GM12878 (cell line): ENCODE data around the gene RBMS1. TPM values are rescaled to one million over a fixed set of nuclear protein-coding genes. Genes with fewer than 3 reads are reported as not detected.

Experiments used
- ATAC-seq: fragments of 200-7000 bp; cut with Tn5 transposase; 3 replicates; pipeline ENCODE4 v1.9.1; 2020; ENCODE audit warnings: mild to moderate bottlenecking, moderate library complexity
- BruUV-seq: library from RNA; stranded (reverse); fragments of 400-500 nt; replicated peaks from 2 replicates; lab custom pipeline; 2021; lab: Mats Ljungman, UMichigan
- CTCF ChIA-PET: fragments of 300-600 bp; sonication (Branson Sonifier 250); formaldehyde crosslinking; extraction: SDS; loops from one replicate; lab custom pipeline; 2021; ENCODE audit warnings: inconsistent platforms; lab: Yijun Ruan, JAX
- POLR2A ChIA-PET: fragments of 350-600 bp; formaldehyde crosslinking; extraction: SDS; loops from one replicate; lab custom pipeline; 2021; ENCODE audit warnings: inconsistent platforms; lab: Charles Lee
- RAD21 ChIA-PET: fragments of 300-600 bp; sonication (Branson Sonifier 250); formaldehyde crosslinking; loops from one replicate; lab custom pipeline; 2023; ENCODE audit warnings: antibody characterized with exemption; ENCODE audit not compliant: unreplicated experiment; lab: Charles Lee
- SMC1A ChIA-PET: fragments of 300-600 bp; sonication (Branson Sonifier 250); formaldehyde crosslinking; loops from one replicate; lab custom pipeline; 2023; ENCODE audit not compliant: unreplicated experiment, uncharacterized antibody; lab: Charles Lee
- DNase-seq: peaks from one replicate; pipeline ENCODE4 v3.0.0-alpha.2; 2011; ENCODE audit warnings: low read depth, low spot score
- FAIRE-seq: peaks from 3 replicates; lab custom pipeline; 2011; peaks lifted over from hg19 to GRCh38; lab: Jason Lieb, UNC
- H2AFZ ChIP-seq: 2 replicates; pipeline ENCODE4 v1.6.0; 2011; ENCODE audit warnings: low read depth, low read length, control low read depth; ENCODE audit not compliant: control insufficient read depth
- H3K27ac ChIP-seq: 2 replicates; pipeline ENCODE4 v1.5.1; 2011; ENCODE audit warnings: control low read depth; ENCODE audit not compliant: control insufficient read depth, insufficient read depth
- H3K27me3 ChIP-seq, 2 experiments: replicated peaks in 1 of 2; 2 replicates each; pipeline versions ENCODE4 v1.6.0 to v1.6.1; 2011; ENCODE audit warnings: low read length in 1 of 2; ENCODE audit not compliant: control insufficient read depth in 2 of 2, insufficient read depth in 2 of 2
- H3K36me3 ChIP-seq, 2 experiments: 2 replicates each; pipeline ENCODE4 v1.5.1; 2011; ENCODE audit warnings: low read length in 1 of 2; ENCODE audit not compliant: control insufficient read depth in 2 of 2, insufficient read depth in 2 of 2
- H3K4me1 ChIP-seq: 2 replicates; pipeline ENCODE4 v1.6.1; 2011; ENCODE audit warnings: mild to moderate bottlenecking, low read length, moderate library complexity, mixed read lengths; ENCODE audit not compliant: control insufficient read depth, insufficient read depth
- H3K4me2 ChIP-seq: 2 replicates; pipeline ENCODE4 v1.6.0; 2011; ENCODE audit warnings: control low read depth; ENCODE audit not compliant: control insufficient read depth, insufficient read depth
- H3K4me3 ChIP-seq: fragments of 200-600 bp; sonication (generic); 2 replicates; pipeline ENCODE4 v1.5.1; 2016
- H3K79me2 ChIP-seq: 2 replicates; pipeline ENCODE4 v1.6.0; 2011; ENCODE audit warnings: low read length; ENCODE audit not compliant: control insufficient read depth, insufficient read depth
- H3K9ac ChIP-seq: 2 replicates; pipeline ENCODE4 v1.8.0; 2011; ENCODE audit warnings: low read length, control low read depth, mixed read lengths; ENCODE audit not compliant: control insufficient read depth, insufficient read depth
- H3K9me3 ChIP-seq: replicated peaks from 3 replicates; pipeline ENCODE4 v1.5.1; 2011; ENCODE audit warnings: mild to moderate bottlenecking, low read length; ENCODE audit not compliant: control insufficient read depth, insufficient read depth
- H4K20me1 ChIP-seq: 2 replicates; pipeline ENCODE4 v1.6.0; 2011; ENCODE audit not compliant: control insufficient read depth, insufficient read depth
- EZH2 ChIP-seq: IDR thresholded peaks from 2 replicates; pipeline ENCODE4 v1.6.1; 2012; ENCODE audit warnings: low read depth, mild to moderate bottlenecking, control low read depth, inconsistent platforms, low read length, borderline replicate concordance; ENCODE audit not compliant: control insufficient read depth
- SKIL ChIP-seq: fragments of 450-650 bp; IDR thresholded peaks from 2 replicates; pipeline ENCODE4 v1.6.1; 2017; ENCODE audit warnings: mild to moderate bottlenecking, low read depth, inconsistent platforms; ENCODE audit not compliant: poor library complexity, severe bottlenecking
- SP1 ChIP-seq: IDR thresholded peaks from one replicate; pipeline ENCODE4 v1.6.1; 2011; ENCODE audit warnings: low read depth, low read length
- USF2 ChIP-seq: IDR thresholded peaks from 2 replicates; pipeline ENCODE4 v1.6.1; 2011; ENCODE audit warnings: low read depth, low read length, improper control_type of control experiment, borderline replicate concordance
- WGBS: methylation state at CpG from one replicate; pipeline ENCODE4 v1.1.6; 2016; ENCODE audit warnings: low lambda C conversion rate; ENCODE audit not compliant: insufficient replicate concordance, insufficient coverage; ENCODE audit errors: missing lambda C conversion rate; 5-methylcytosine and 5-hydroxymethylcytosine counted together
- in situ Hi-C: fragments of 300-500 bp; cut with MboI; formaldehyde crosslinking; loops from 9 replicates; pipeline ENCODE4 v1.14.3; 2018; ENCODE audit warnings: mixed read lengths
- intact Hi-C: fragments of 100-400 bp; cut with micrococcal nuclease; formaldehyde crosslinking; loops from one replicate; pipeline ENCODE4 v1.14.2; 2022; ENCODE audit not compliant: unreplicated experiment
- polyA plus RNA-seq, 11 experiments: library from polyadenylated mRNA; depleted of rRNA in 4 of 11; unstranded in 6 of 11; stranded (reverse) in 5 of 11; fragments of >200 nt; fragmentation: Nextera tagmentation in 4 of 11; fragmentation: Illumina TruSeq in 1 of 11; extraction: Ambion mirVana in 4 of 11; extraction: Trizol in 1 of 11; gene quantifications; 1 replicate in 1 of 11; 2 replicates in 10 of 11; pipeline versions ENCODE4 v1.2.1 to v1.2.3, GENCODE V29; 2011 to 2016; ENCODE audit warnings: inconsistent platforms in 2 of 11, missing spikeins in 2 of 11, low read depth in 1 of 11
- total RNA-seq, 4 experiments: library from RNA; depleted of rRNA in 3 of 4; stranded (reverse); fragments of >200 nt in 3 of 4; fragmentation: Illumina TruSeq in 1 of 4; extraction: Trizol in 1 of 4; gene quantifications; 2 replicates each; pipeline versions ENCODE4 v1.2.1 to v1.2.3, GENCODE V29; 2013 to 2021

The RBMS1 gene
- total and polyA plus RNA-seq, 10 of the 15 experiments (the other 5 are each of a cell fraction or from before 2014, with no cell fraction given), result 0.04 to 0.31 (median 0.17) TPM; not detected in 1

DNA sequence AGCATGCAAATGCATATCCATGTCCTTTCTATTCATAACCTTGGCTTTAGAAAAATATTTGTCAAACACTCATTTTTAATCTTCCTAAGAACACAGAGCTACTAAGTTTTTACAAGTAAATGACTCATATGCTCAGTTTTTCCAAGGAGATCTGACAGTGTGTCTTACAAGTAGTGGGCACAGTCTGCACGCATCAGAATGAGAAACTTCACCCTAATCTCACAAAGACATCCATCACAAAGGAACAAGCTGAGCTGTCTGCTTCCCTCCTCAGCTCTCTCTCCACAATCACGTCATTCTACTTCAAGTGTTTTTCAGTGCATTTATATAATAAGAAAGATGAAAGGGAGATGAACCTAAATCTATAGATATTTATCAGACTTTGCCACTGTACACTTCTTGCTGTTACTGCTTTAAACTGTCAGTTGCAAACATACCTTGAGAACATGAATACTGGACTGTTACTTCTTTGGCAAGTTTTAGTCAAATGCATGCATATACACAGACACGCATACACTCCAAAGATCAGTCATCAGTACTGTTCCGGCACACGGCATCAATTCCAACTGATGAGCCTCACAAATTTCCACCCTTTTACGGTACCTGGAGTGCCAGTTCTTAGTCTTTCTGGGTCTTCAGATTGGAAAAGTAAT lies 75.7 kb downstream of the RBMS1 start (continued):
- no peak for TF ChIP-seq EZH2
- no peak for TF ChIP-seq SP1
- TF ChIP-seq SKIL, result no peak

- H3K4me3 ChIP-seq, result no peak overlapping the region
- no peaks in the 10 kb centered on the region for H3K79me2 ChIP-seq
- SMC1A ChIA-PET, result no interaction called here
- peaks cover 8% of the 10 kb centered on the region for H3K4me1 ChIP-seq
- no peak for ATAC-seq
- BruUV-seq, result no TSS peak
- no peak for DNase-seq
- no peak for FAIRE-seq
- RAD21 ChIA-PET, result no interaction called here
- WGBS, result 50% methylated on average over 2 of the region's 2 CpGs
- POLR2A ChIA-PET, result no interaction called here
- H3K36me3 ChIP-seq, result no peaks in the 10 kb centered on the region
- H4K20me1 ChIP-seq, result no peaks in the 10 kb centered on the region
- H2AFZ ChIP-seq, result no peak overlapping the region
- CTCF ChIA-PET, result interaction anchor here (5.7 kb wide), 1 partner anchor 13 kb away, joined by 31 read pairs; no protein-coding TSS in a partner anchor
- H3K27ac ChIP-seq, result no peak overlapping the region
- no peaks in the 10 kb centered on the region for H3K9me3 ChIP-seq
- intact Hi-C loops (no loop called here), in situ Hi-C loops (no loop called here)
- TF ChIP-seq USF2, result no peak
- no peak overlapping the region for H3K9ac ChIP-seq
- peaks cover 0 to 4% of the 10 kb centered on the region in 2 experiments; a peak in 1 of 4 replicates for H3K27me3 ChIP-seq
- H3K4me2 ChIP-seq, result no peak overlapping the region
Measured at GRCh38 chr2:160415991-160416390, 77.6 kb downstream of the RBMS1 start.
